ENCODE data around the gene NEO1. TPM values are rescaled to one million over a fixed set of nuclear protein-coding genes. Genes with fewer than 3 reads are reported as not detected.

The NEO1 gene
- total RNA-seq, 5 donors from 2014 or later (not counting 1 experiment from before 2014, with no cell fraction given) = 5.0 to 16.6 (median 10.2) TPM

GRCh38 chr15:73239564-73240215, 187.4 kb downstream of the NEO1 start:
- no peaks in the 10 kb centered on the region for H3K4me1 ChIP-seq (ENCODE audit: control insufficient read depth in 1 of 2, extremely low read depth in 1 of 2, insufficient read depth in 2 of 2, low read length in 2 of 2)
- 82% methylated on average over 3 of the region's 10 CpGs for WGBS (ENCODE audit: insufficient coverage)
- DNase-seq (no peak), ATAC-seq (replicated peaks in 1 of 4) (no peak)
- Mint-ChIP-seq H3K27me3 (no peaks in the 10 kb centered on the region), H3K27ac (no peak overlapping the region), H3K4me3 (no peak overlapping the region), H3K9me3 (no peaks in the 10 kb centered on the region), H3K36me3 (peaks cover 6% of the 10 kb centered on the region), H3K4me1 (no peaks in the 10 kb centered on the region)
- no peaks in the 10 kb centered on the region for H3K36me3 ChIP-seq (ENCODE audit: control insufficient read depth in 2 of 2, extremely low read depth in 1 of 2, insufficient read depth in 1 of 2, low read length in 1 of 2)
- no peaks in the 10 kb centered on the region for H3K9me3 ChIP-seq
- CTCF ChIA-PET = no interaction called here
- H3K4me3 ChIP-seq (ENCODE audit: control insufficient read depth in 1 of 2, extremely low read depth in 1 of 2, low read length in 1 of 2) = no peak overlapping the region
- no peaks in the 10 kb centered on the region for H3K27me3 ChIP-seq (replicated peaks in 1 of 2; ENCODE audit: control insufficient read depth in 2 of 2, extremely low read depth in 1 of 2, insufficient read depth in 2 of 2, low read length in 1 of 2)
- H3K27ac ChIP-seq (ENCODE audit: low read length) = no peak overlapping the region
- POLR2A ChIA-PET = no interaction called here

DNA sequence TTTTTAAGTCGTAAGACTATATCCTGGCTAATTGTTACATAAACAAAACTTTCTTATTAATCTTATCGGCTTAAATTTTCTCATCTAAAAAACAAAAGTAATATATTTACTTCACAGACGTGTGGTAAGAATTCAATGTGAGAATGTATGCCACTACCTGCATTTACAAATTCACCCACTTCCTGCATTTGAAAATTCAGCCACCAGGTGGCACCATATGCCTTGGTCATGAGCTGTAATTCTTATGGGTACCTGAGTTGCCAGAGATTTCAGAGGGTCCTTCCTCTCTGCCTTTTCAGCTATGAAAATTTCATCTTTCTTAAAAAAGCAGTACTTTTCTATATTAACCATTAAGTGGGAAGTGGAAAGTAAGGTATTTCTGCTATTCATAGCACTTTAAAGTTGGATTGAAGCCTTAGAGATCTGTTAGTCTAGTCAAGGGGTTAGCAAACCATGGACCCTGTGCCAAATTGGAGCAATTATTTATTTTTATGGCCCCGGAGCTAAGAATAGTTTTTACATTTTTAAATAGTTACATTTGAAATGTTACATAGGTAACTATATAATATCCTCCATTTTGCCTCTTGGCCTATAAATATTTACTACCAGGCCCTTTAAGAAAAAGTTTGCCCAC, 188.7 kb downstream of the NEO1 start:
- Histone ChIP-seq H3K4me3 (ENCODE audit: control insufficient read depth in 1 of 2, extremely low read depth in 1 of 2, low read length in 1 of 2) (no peak overlapping the region), H3K4me1 (ENCODE audit: control insufficient read depth in 1 of 2, extremely low read depth in 1 of 2, insufficient read depth in 2 of 2, low read length in 2 of 2) (no peaks in the 10 kb centered on the region), H3K27me3 (replicated peaks in 1 of 2; ENCODE audit: control insufficient read depth in 2 of 2, extremely low read depth in 1 of 2, insufficient read depth in 2 of 2, low read length in 1 of 2) (no peaks in the 10 kb centered on the region), H3K27ac (ENCODE audit: low read length) (no peak overlapping the region), H3K36me3 (ENCODE audit: control insufficient read depth in 2 of 2, extremely low read depth in 1 of 2, insufficient read depth in 1 of 2, low read length in 1 of 2) (no peaks in the 10 kb centered on the region), H3K9me3 (no peaks in the 10 kb centered on the region)
- H3K4me1 Mint-ChIP-seq = no peaks in the 10 kb centered on the region
- POLR2A ChIA-PET = no interaction called here
- DNase-seq = peak; percentile 20 to 80 (median 58)
- CTCF ChIA-PET = interaction anchor here (0.5 to 1.5 kb wide), 17 partner anchors 9 to 1497 kb away, joined by 3 to 21 read pairs (median 4); no protein-coding TSS in a partner anchor
- no peak overlapping the region for H3K27ac Mint-ChIP-seq
- no peaks in the 10 kb centered on the region for H3K9me3 Mint-ChIP-seq
- H3K36me3 Mint-ChIP-seq = peaks cover 10% of the 10 kb centered on the region
- no peak overlapping the region for H3K4me3 Mint-ChIP-seq
- H3K27me3 Mint-ChIP-seq = peaks cover 0 to 3% of the 10 kb centered on the region in 2 donors
- ATAC-seq (replicated peaks in 1 of 4) = peak in 3 of 4 experiments; percentile 37 to 65 (median 61)
- WGBS (ENCODE audit: insufficient coverage) = no CpG with 5 or more reads among the region's 4 CpGs

GRCh38 chr15:73244333-73244732, 192.1 kb downstream of the NEO1 start:
- ChIA-PET CTCF (interaction anchor here in 1 of 2 donors (0.5 to 1.5 kb wide), 4 partner anchors 21 to 644 kb away, joined by 3 to 6 read pairs (median 4); no protein-coding TSS in a partner anchor), POLR2A (no interaction called here)
- Histone ChIP-seq H3K9me3 (no peaks in the 10 kb centered on the region), H3K4me1 (ENCODE audit: control insufficient read depth in 1 of 2, extremely low read depth in 1 of 2, insufficient read depth in 2 of 2, low read length in 2 of 2) (no peaks in the 10 kb centered on the region), H3K27me3 (replicated peaks in 1 of 2; ENCODE audit: control insufficient read depth in 2 of 2, extremely low read depth in 1 of 2, insufficient read depth in 2 of 2, low read length in 1 of 2) (peaks cover 0 to 2% of the 10 kb centered on the region in 2 experiments), H3K27ac (ENCODE audit: low read length) (no peak overlapping the region), H3K36me3 (ENCODE audit: control insufficient read depth in 2 of 2, extremely low read depth in 1 of 2, insufficient read depth in 1 of 2, low read length in 1 of 2) (no peaks in the 10 kb centered on the region), H3K4me3 (ENCODE audit: control insufficient read depth in 1 of 2, extremely low read depth in 1 of 2, low read length in 1 of 2) (no peak overlapping the region)
- peaks cover 10% of the 10 kb centered on the region for H3K36me3 Mint-ChIP-seq
- ATAC-seq (replicated peaks in 1 of 4) = no peak
- no peak overlapping the region for H3K4me3 Mint-ChIP-seq
- 92% methylated on average over 2 of the region's 6 CpGs for WGBS (ENCODE audit: insufficient coverage)
- no peaks in the 10 kb centered on the region for H3K9me3 Mint-ChIP-seq
- H3K27ac Mint-ChIP-seq = no peak overlapping the region
- DNase-seq = peak in 2 of 35 experiments; percentile 3 to 35
- H3K27me3 Mint-ChIP-seq = peaks cover 0 to 3% of the 10 kb centered on the region in 2 donors
- H3K4me1 Mint-ChIP-seq = no peaks in the 10 kb centered on the region

- Mint-ChIP-seq H3K27ac (no peak overlapping the region), H3K27me3 (peaks cover 0 to 3% of the 10 kb centered on the region in 2 donors), H3K4me3 (no peak overlapping the region), H3K9me3 (no peaks in the 10 kb centered on the region), H3K36me3 (peaks cover 13% of the 10 kb centered on the region), H3K4me1 (no peaks in the 10 kb centered on the region)
- ChIA-PET CTCF (no interaction called here), POLR2A (no interaction called here)
- Histone ChIP-seq H3K4me3 (ENCODE audit: control insufficient read depth in 1 of 2, extremely low read depth in 1 of 2, low read length in 1 of 2) (no peak overlapping the region), H3K27ac (ENCODE audit: low read length) (no peak overlapping the region), H3K9me3 (no peaks in the 10 kb centered on the region), H3K36me3 (ENCODE audit: control insufficient read depth in 2 of 2, extremely low read depth in 1 of 2, insufficient read depth in 1 of 2, low read length in 1 of 2) (no peaks in the 10 kb centered on the region), H3K4me1 (ENCODE audit: control insufficient read depth in 1 of 2, extremely low read depth in 1 of 2, insufficient read depth in 2 of 2, low read length in 2 of 2) (no peaks in the 10 kb centered on the region), H3K27me3 (replicated peaks in 1 of 2; ENCODE audit: control insufficient read depth in 2 of 2, extremely low read depth in 1 of 2, insufficient read depth in 2 of 2, low read length in 1 of 2) (peaks cover 0 to 2% of the 10 kb centered on the region in 2 experiments)
- ATAC-seq (replicated peaks in 1 of 4) (no peak), DNase-seq (no peak)
Observed at GRCh38 chr15:73246439-73246838, 194.2 kb downstream of the NEO1 start.

- no peaks in the 10 kb centered on the region for H3K9me3 Mint-ChIP-seq
- H3K36me3 ChIP-seq (ENCODE audit: control insufficient read depth in 2 of 2, extremely low read depth in 1 of 2, insufficient read depth in 1 of 2, low read length in 1 of 2) = no peaks in the 10 kb centered on the region
- no peaks in the 10 kb centered on the region for H3K9me3 ChIP-seq
- POLR2A ChIA-PET = no interaction called here
- H3K27ac ChIP-seq (ENCODE audit: low read length) = no peak overlapping the region
- H3K4me3 ChIP-seq (ENCODE audit: control insufficient read depth in 1 of 2, extremely low read depth in 1 of 2, low read length in 1 of 2) = no peak overlapping the region
- WGBS (ENCODE audit: insufficient coverage) = 100% methylated on average over 1 of the region's 1 CpG
- CTCF ChIA-PET = no interaction called here
- no peaks in the 10 kb centered on the region for H3K4me1 Mint-ChIP-seq
- no peak overlapping the region for H3K27ac Mint-ChIP-seq
- H3K27me3 Mint-ChIP-seq = peaks cover 0 to 3% of the 10 kb centered on the region in 2 donors
- DNase-seq = no peak
- no peak overlapping the region for H3K4me3 Mint-ChIP-seq
- no peaks in the 10 kb centered on the region for H3K4me1 ChIP-seq (ENCODE audit: control insufficient read depth in 1 of 2, extremely low read depth in 1 of 2, insufficient read depth in 2 of 2, low read length in 2 of 2)
- peaks cover 13% of the 10 kb centered on the region for H3K36me3 Mint-ChIP-seq
- peaks cover 0 to 2% of the 10 kb centered on the region in 2 experiments for H3K27me3 ChIP-seq (replicated peaks in 1 of 2; ENCODE audit: control insufficient read depth in 2 of 2, extremely low read depth in 1 of 2, insufficient read depth in 2 of 2, low read length in 1 of 2)
- no peak for ATAC-seq (replicated peaks in 1 of 4)
Observed at GRCh38 chr15:73246898-73247297, 194.6 kb downstream of the NEO1 start.

GRCh38 chr15:73247331-73247730, 195.1 kb downstream of the NEO1 start:
- no peak overlapping the region for H3K4me3 Mint-ChIP-seq
- H3K36me3 ChIP-seq (ENCODE audit: control insufficient read depth in 2 of 2, extremely low read depth in 1 of 2, insufficient read depth in 1 of 2, low read length in 1 of 2) = no peaks in the 10 kb centered on the region
- WGBS (ENCODE audit: insufficient coverage) = no CpG with 5 or more reads among the region's 1 CpG
- no peaks in the 10 kb centered on the region for H3K4me1 ChIP-seq (ENCODE audit: control insufficient read depth in 1 of 2, extremely low read depth in 1 of 2, insufficient read depth in 2 of 2, low read length in 2 of 2)
- peaks cover 0 to 3% of the 10 kb centered on the region in 2 donors for H3K27me3 Mint-ChIP-seq
- no peak for DNase-seq
- ChIA-PET CTCF (interaction anchor here in 1 of 2 donors (0.5 kb wide), 1 partner anchor 367 kb away, joined by 4 read pairs; no protein-coding TSS in a partner anchor), POLR2A (no interaction called here)
- peaks cover 0 to 2% of the 10 kb centered on the region in 2 experiments for H3K27me3 ChIP-seq (replicated peaks in 1 of 2; ENCODE audit: control insufficient read depth in 2 of 2, extremely low read depth in 1 of 2, insufficient read depth in 2 of 2, low read length in 1 of 2)
- peaks cover 13% of the 10 kb centered on the region for H3K36me3 Mint-ChIP-seq
- no peak overlapping the region for H3K4me3 ChIP-seq (ENCODE audit: control insufficient read depth in 1 of 2, extremely low read depth in 1 of 2, low read length in 1 of 2)
- ATAC-seq (replicated peaks in 1 of 4) = no peak
- H3K27ac ChIP-seq (ENCODE audit: low read length) = no peak overlapping the region
- no peaks in the 10 kb centered on the region for H3K9me3 ChIP-seq
- H3K4me1 Mint-ChIP-seq = no peaks in the 10 kb centered on the region
- no peak overlapping the region for H3K27ac Mint-ChIP-seq
- H3K9me3 Mint-ChIP-seq = no peaks in the 10 kb centered on the region
